ENCODE measurements around the gene GPR142.

Gene GPR142

DNA sequence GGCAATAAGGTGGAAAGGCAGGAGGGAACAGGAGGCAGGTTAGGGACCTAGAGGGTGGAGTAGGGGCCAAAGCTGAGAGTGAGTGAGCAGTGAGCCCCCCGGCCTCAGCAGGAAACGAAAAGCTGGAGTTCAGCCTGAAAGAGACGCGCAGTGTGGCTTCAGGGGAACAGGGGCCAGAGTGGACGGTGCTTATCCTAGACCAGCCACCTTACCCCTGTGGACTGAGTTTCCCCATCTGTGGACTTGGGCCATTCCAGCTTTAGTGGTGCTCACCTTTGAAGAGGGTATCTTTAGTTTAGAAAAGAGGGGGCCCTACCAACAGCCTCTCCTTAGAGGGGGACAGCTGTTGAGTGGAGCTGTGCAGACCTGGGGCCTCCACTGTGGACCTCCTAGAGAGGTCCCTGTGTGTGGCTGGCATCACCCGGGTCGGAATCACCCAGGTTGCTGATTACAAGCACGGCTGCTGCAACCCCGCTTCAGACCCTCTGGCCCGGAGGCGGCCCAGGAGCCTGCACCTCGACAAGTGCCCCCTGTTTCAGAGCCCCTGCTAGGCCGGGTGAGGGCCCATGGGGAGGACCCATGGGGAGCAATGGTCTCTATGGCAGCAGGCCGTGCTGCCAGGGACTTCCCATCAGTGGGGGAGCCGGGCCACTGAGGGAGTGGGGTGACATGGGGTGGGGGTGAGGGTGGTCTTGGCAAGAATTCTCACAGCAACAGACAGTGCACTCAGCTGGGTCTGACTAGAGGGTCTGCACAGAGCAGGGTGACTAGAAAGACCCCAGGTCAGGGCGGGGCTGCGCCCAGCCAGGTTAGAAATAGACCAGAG is 2.6 kb downstream of the GPR142 start:
- Mint-ChIP-seq H3K9me3 (no peaks in the 10 kb centered on the region), H3K27ac (no peak overlapping the region), H3K4me3 (no peak overlapping the region), H3K4me1 (peaks cover 11% of the 10 kb centered on the region), H3K27me3 (peaks cover 7% of the 10 kb centered on the region), H3K36me3 (ENCODE audit: low read depth) (no peaks in the 10 kb centered on the region)
- DNase-seq = no peak
- no peak for ATAC-seq

DNA sequence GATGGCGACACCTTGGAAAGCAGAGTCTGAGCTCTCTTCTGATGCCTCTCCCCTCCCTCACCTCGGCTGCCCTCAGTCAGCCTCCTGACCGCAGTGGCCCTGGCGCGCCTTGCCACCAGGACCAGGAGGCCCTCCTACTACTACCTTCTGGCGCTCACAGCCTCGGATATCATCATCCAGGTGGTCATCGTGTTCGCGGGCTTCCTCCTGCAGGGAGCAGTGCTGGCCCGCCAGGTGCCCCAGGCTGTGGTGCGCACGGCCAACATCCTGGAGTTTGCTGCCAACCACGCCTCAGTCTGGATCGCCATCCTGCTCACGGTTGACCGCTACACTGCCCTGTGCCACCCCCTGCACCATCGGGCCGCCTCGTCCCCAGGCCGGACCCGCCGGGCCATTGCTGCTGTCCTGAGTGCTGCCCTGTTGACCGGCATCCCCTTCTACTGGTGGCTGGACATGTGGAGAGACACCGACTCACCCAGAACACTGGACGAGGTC is 4.4 kb downstream of the GPR142 start:
- DNase-seq (no peak), ATAC-seq (no peak)
- H3K27ac Mint-ChIP-seq = no peak overlapping the region
- no peaks in the 10 kb centered on the region for H3K36me3 Mint-ChIP-seq (ENCODE audit: low read depth)
- H3K4me3 Mint-ChIP-seq = no peak overlapping the region
- peaks cover 7% of the 10 kb centered on the region for H3K27me3 Mint-ChIP-seq
- no peaks in the 10 kb centered on the region for H3K9me3 Mint-ChIP-seq
- peaks cover 11% of the 10 kb centered on the region for H3K4me1 Mint-ChIP-seq

DNA sequence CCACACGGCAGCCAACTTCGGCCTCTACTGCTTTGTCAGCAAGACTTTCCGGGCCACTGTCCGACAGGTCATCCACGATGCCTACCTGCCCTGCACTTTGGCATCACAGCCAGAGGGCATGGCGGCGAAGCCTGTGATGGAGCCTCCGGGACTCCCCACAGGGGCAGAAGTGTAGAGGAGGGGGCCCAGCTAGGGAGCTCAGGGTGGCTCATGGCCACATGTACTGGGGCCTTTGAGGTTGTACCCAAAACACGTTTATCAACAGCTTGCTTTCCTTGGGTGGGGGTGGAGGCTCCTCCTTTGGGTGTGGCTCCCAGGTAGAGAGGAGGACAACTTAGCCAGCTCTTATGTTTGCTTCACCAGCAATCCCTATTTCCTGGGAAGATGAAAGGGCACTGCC is 5.1 kb downstream of the GPR142 start:
- ATAC-seq (no peak), DNase-seq (no peak)
- Mint-ChIP-seq H3K4me3 (no peak overlapping the region), H3K4me1 (peaks cover 11% of the 10 kb centered on the region), H3K36me3 (ENCODE audit: low read depth) (no peaks in the 10 kb centered on the region), H3K9me3 (no peaks in the 10 kb centered on the region), H3K27me3 (peaks cover 7% of the 10 kb centered on the region), H3K27ac (no peak overlapping the region)

GRCh38 chr17:74373838-74374606 is 6.7 kb downstream of the GPR142 start:
- ATAC-seq = no peak
- Mint-ChIP-seq H3K4me3 (no peak overlapping the region), H3K36me3 (ENCODE audit: low read depth) (no peaks in the 10 kb centered on the region), H3K9me3 (no peaks in the 10 kb centered on the region), H3K4me1 (peaks cover 5% of the 10 kb centered on the region), H3K27me3 (peaks cover 5% of the 10 kb centered on the region), H3K27ac (no peak overlapping the region)
- no peak for DNase-seq

- Mint-ChIP-seq H3K4me1 (no peaks in the 10 kb centered on the region), H3K27ac (no peak overlapping the region), H3K36me3 (ENCODE audit: low read depth) (no peaks in the 10 kb centered on the region), H3K9me3 (no peaks in the 10 kb centered on the region), H3K4me3 (no peak overlapping the region), H3K27me3 (no peaks in the 10 kb centered on the region)
- DNase-seq (no peak), ATAC-seq (no peak)
These were observed 7.6 kb downstream of the GPR142 start for GRCh38 chr17:74374858-74375257.

DNA sequence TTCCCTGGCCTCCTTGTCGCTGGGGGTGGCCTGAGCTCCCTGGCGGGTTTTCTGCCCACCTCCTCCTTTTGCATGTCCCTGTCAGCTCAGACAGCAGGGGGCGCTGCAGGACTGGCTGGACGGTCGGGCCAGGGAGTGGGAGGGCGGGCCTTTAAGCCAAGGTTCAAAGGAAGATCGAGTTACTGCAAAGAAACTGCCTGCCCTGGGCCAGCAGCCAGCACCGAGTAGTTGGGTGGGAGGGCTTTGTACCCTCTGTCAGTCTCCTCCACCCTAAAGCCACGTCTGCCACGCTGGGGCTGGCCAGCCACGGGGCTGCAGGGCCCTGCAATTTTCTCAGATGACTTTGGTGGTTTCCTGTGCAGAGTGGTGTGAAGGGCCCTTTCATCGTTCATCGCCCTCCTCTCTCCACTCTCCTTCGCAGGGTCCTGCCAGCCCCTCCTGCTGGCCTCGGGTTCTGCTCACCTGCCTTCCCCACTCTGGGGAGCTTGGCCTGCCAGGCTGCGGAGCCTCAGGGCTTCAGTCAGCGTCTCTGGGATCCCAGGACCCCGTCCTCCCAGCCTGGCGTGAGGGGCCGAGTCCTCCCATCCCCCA is 12.3 kb downstream of the GPR142 start:
- H3K36me3 Mint-ChIP-seq (ENCODE audit: low read depth) = no peaks in the 10 kb centered on the region
- H3K27ac Mint-ChIP-seq = no peak overlapping the region
- ATAC-seq (peak; percentile 92), DNase-seq (peak; percentile 97)
- no peaks in the 10 kb centered on the region for H3K27me3 Mint-ChIP-seq
- H3K4me1 Mint-ChIP-seq = no peaks in the 10 kb centered on the region
- H3K4me3 Mint-ChIP-seq = no peak overlapping the region
- no peaks in the 10 kb centered on the region for H3K9me3 Mint-ChIP-seq

DNA sequence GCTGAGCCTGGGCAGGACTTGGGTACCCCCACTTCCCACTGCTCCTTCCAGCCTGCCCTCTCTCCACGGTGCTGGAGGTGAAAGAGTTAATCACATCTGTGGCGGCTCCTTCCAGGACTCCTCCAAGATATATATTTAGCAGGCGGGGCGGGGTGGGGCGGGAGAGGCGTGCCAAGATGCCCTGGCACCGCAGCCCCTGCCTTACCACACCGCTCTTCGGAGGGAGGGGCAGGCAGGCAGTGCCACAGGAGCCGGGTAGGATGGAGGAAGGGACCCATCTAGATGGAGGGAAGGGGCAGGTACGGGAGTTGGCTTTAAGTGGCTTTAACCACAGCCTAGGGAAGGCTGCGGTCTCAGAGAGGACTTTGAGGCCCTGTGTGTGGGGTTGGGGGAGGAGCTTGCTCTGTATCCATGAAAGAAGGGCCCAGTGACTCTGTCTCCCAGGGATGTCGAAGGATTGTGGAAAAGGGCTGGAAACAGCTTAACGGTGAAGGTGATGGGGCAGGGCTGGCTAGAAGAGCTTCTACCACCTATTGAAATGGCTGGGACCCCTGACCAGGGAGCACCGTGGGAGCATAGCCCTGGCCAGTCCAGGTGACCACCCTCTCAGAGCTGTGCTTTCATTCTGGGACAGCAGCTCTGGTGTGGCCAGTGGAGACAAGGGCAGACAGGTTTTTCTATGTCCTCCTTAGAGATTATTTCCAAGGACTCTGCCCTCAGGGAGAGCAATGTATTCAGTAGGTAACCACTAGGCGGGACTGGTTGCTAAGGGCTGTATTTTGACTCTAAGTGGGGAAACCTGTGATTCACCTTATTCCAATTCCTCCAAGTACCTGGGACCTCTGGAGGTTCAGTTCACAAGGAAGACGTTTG is 13.0 kb downstream of the GPR142 start:
- no peak overlapping the region for H3K27ac Mint-ChIP-seq
- DNase-seq (no peak), ATAC-seq (no peak)
- H3K4me3 Mint-ChIP-seq = no peak overlapping the region
- no peaks in the 10 kb centered on the region for H3K36me3 Mint-ChIP-seq (ENCODE audit: low read depth)
- H3K9me3 Mint-ChIP-seq = no peaks in the 10 kb centered on the region
- no peaks in the 10 kb centered on the region for H3K4me1 Mint-ChIP-seq
- peaks cover 2% of the 10 kb centered on the region for H3K27me3 Mint-ChIP-seq

DNA sequence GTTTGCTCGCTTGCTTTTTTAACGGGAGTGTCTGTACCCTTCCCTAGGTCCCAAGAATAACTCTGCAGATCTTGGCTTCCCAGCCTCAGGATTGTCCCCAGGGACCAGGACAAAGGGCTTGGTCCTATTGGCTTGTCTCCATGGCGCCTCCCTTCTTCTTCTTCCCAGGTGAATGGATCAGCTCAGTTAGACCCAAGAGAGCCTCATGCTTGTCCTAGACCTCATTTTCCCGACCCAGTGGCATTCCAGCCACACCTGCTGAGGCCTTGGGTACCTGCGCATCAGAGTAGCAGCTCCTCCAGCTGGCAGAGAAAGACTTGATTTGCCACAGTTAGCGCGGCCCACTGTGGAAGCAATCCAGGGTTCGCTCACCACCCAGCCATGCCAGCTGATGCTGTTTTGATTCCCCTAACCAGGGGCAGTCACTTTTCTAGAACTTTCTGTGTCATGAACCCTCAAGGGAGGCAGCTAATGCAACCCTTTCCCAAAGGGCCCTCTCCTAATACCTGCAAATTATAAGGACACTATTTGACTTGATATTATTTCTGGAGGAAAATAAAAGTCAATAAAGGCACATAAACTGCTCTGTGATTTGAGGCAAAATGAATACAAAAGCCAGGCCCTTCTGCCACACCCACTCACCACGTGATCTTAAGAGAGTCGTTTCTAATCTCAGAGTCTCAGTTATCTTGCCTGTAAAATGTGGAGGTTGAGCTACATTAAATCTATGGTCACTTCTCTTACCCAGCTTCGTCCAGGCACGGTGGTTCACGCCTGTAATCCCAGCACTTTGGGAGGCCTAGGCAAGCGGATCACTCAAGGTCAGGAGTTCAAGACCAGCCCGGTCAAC is 13.9 kb downstream of the GPR142 start:
- H3K4me1 Mint-ChIP-seq = no peaks in the 10 kb centered on the region
- H3K4me3 Mint-ChIP-seq = no peak overlapping the region
- no peaks in the 10 kb centered on the region for H3K36me3 Mint-ChIP-seq (ENCODE audit: low read depth)
- no peak overlapping the region for H3K27ac Mint-ChIP-seq
- no peak for DNase-seq
- no peak for ATAC-seq
- no peaks in the 10 kb centered on the region for H3K9me3 Mint-ChIP-seq
- H3K27me3 Mint-ChIP-seq = peaks cover 2% of the 10 kb centered on the region

GRCh38 chr17:74383141-74383540 is 15.8 kb downstream of the GPR142 start:
- H3K36me3 Mint-ChIP-seq (ENCODE audit: low read depth) = no peaks in the 10 kb centered on the region
- no peak overlapping the region for H3K27ac Mint-ChIP-seq
- H3K27me3 Mint-ChIP-seq = peaks cover 2% of the 10 kb centered on the region
- no peak overlapping the region for H3K4me3 Mint-ChIP-seq
- DNase-seq = no peak
- no peak for ATAC-seq
- no peaks in the 10 kb centered on the region for H3K9me3 Mint-ChIP-seq
- H3K4me1 Mint-ChIP-seq = no peaks in the 10 kb centered on the region

- Mint-ChIP-seq H3K4me3 (no peak overlapping the region), H3K27me3 (peaks cover 4% of the 10 kb centered on the region), H3K36me3 (ENCODE audit: low read depth) (no peaks in the 10 kb centered on the region), H3K4me1 (no peaks in the 10 kb centered on the region), H3K9me3 (no peaks in the 10 kb centered on the region), H3K27ac (no peak overlapping the region)
- no peak for DNase-seq
- ATAC-seq = no peak
These were observed 17.9 kb downstream of the GPR142 start for GRCh38 chr17:74385201-74385600.

GRCh38 chr17:74386386-74386785 is 19.1 kb downstream of the GPR142 start:
- H3K9me3 Mint-ChIP-seq = no peaks in the 10 kb centered on the region
- H3K36me3 Mint-ChIP-seq (ENCODE audit: low read depth) = no peaks in the 10 kb centered on the region
- H3K27me3 Mint-ChIP-seq = peaks cover 5% of the 10 kb centered on the region
- H3K27ac Mint-ChIP-seq = no peak overlapping the region
- H3K4me1 Mint-ChIP-seq = no peaks in the 10 kb centered on the region
- DNase-seq = no peak
- no peak for ATAC-seq
- H3K4me3 Mint-ChIP-seq = no peak overlapping the region

DNA sequence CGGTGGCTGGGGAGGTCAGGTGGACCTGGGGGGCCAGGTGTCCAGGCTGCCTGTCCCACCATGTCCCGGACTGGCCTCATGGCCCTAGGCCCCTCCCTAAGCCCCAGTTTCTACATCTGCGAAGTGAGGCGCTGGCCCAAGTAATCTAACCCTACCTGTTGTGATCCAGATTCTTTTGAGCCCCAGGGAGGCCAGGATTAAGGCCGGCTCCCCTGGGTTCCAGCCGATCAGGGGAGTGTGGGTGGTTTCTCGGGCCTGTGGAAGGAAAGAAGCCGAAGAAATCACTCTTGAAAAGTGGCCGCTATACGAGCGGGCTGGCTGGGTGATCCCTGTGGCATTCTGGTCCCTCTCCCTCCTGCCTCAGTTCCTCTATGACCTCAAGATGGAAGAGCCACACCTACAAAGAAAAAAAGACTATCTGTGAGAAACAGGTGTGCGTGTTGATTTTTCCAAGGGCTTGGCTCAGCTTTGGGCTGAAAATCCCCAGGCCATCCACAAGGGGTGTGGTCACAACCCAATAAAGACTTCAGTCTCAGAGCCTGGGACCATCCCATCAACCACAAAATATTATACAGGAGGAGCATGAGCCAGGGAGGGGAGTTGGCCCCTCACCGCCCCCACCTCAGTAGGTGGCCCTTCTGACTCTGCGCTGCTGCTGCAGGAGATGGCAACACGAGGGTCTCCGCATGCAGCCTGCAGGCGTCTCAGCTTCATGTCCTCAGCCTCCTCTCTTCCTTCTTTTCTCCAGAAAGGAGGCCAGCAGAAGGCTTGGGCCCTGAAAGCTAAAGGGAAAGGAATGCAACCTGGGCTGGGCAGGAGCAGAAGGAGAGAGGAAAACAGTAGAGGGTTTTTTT is 20.3 kb downstream of the GPR142 start:
- ATAC-seq = no peak
- Mint-ChIP-seq H3K27me3 (peaks cover 5% of the 10 kb centered on the region), H3K9me3 (no peaks in the 10 kb centered on the region), H3K4me1 (no peaks in the 10 kb centered on the region), H3K27ac (no peak overlapping the region), H3K36me3 (ENCODE audit: low read depth) (no peaks in the 10 kb centered on the region), H3K4me3 (no peak overlapping the region)
- no peak for DNase-seq

All from activated naive CD8-positive, alpha-beta T cell treated with anti-CD3 and anti-CD28 coated beads, Interleukin-2, amount 50 U/mL, for 24 hours (primary cell).